Measurements from ENCODE around the gene SAP30L. TPM values are rescaled to one million over a fixed set of nuclear protein-coding genes. Genes with fewer than 3 reads are reported as not detected.
A peak's percentile ranks its signal among the peaks of the same experiment; 100 is the strongest.

The SAP30L gene
- total RNA-seq, 2 donors from 2014 or later: 27.7 to 40.3 TPM

- peaks cover 33% of the 10 kb centered on the region for H3K4me1 Mint-ChIP-seq
- Histone ChIP-seq H3K9ac (ENCODE audit: extremely low read depth, low read length, poor library complexity, severe bottlenecking) (no peak overlapping the region), H3K4me3 (ENCODE audit: low read length) (no peak overlapping the region), H3K36me3 (ENCODE audit: control insufficient read depth, insufficient read depth, low read length) (no peaks in the 10 kb centered on the region), H3K27ac (ENCODE audit: low read depth, low read length) (no peak overlapping the region), H3K4me1 (ENCODE audit: control insufficient read depth, insufficient read depth, low read length) (peaks cover 10% of the 10 kb centered on the region), H3K9me3 (ENCODE audit: control insufficient read depth, low read length) (no peaks in the 10 kb centered on the region), H3K27me3 (ENCODE audit: control insufficient read depth, insufficient read depth, low read length, poor library complexity, severe bottlenecking) (peaks cover 5% of the 10 kb centered on the region)
- H3K27me3 Mint-ChIP-seq (ENCODE audit: insufficient read depth): peaks cover 16% of the 10 kb centered on the region
- 87% methylated on average over 2 of the region's 2 CpGs; no CpG with 5 or more reads in 1 of the 2 experiments for WGBS, 2 experiments (ENCODE audit: insufficient coverage in 1 of 2, insufficient read length in 1 of 2)
- no peak for TF ChIP-seq CTCF (conservative IDR thresholded peaks at IDR 0.05)
- H3K27ac Mint-ChIP-seq: no peak overlapping the region
- no peak overlapping the region for H3K4me3 Mint-ChIP-seq
- no peaks in the 10 kb centered on the region for H3K36me3 Mint-ChIP-seq (ENCODE audit: low read depth)
- peak; percentile 43 for DNase-seq
- no peaks in the 10 kb centered on the region for H3K9me3 Mint-ChIP-seq
These were observed 53.2 kb downstream of the SAP30L start for GRCh38 chr5:154498994-154499393.

- no peak overlapping the region for H3K4me3 Mint-ChIP-seq
- TF ChIP-seq CTCF (conservative IDR thresholded peaks at IDR 0.05): no peak
These were observed 55.8 kb downstream of the SAP30L start for GRCh38 chr5:154501566-154501965.

GRCh38 chr5:154502180-154502579 is 56.4 kb downstream of the SAP30L start:
- Mint-ChIP-seq H3K4me3 (no peak overlapping the region), H3K27ac (no peak overlapping the region), H3K4me1 (peaks cover 33% of the 10 kb centered on the region), H3K27me3 (ENCODE audit: insufficient read depth) (peaks cover 2% of the 10 kb centered on the region), H3K9me3 (no peaks in the 10 kb centered on the region), H3K36me3 (ENCODE audit: low read depth) (no peaks in the 10 kb centered on the region)
- Histone ChIP-seq H3K4me3 (ENCODE audit: low read length) (no peak overlapping the region), H3K9ac (ENCODE audit: extremely low read depth, low read length, poor library complexity, severe bottlenecking) (no peak overlapping the region), H3K27me3 (ENCODE audit: control insufficient read depth, insufficient read depth, low read length, poor library complexity, severe bottlenecking) (no peaks in the 10 kb centered on the region), H3K27ac (ENCODE audit: low read depth, low read length) (no peak overlapping the region), H3K36me3 (ENCODE audit: control insufficient read depth, insufficient read depth, low read length) (no peaks in the 10 kb centered on the region), H3K9me3 (ENCODE audit: control insufficient read depth, low read length) (no peaks in the 10 kb centered on the region), H3K4me1 (ENCODE audit: control insufficient read depth, insufficient read depth, low read length) (peaks cover 8% of the 10 kb centered on the region)
- TF ChIP-seq CTCF (conservative IDR thresholded peaks at IDR 0.05): no peak
- DNase-seq: peak; percentile 32
- 80 to 100% methylated on average over 1 of the region's 1 CpG for WGBS, 2 experiments (ENCODE audit: insufficient coverage in 1 of 2, insufficient read length in 1 of 2)

More at GRCh38 chr5:154501566-154501965, 55.8 kb downstream of the SAP30L start:
- peak; percentile 79 for DNase-seq
- Histone ChIP-seq H3K36me3 (ENCODE audit: control insufficient read depth, insufficient read depth, low read length) (no peaks in the 10 kb centered on the region), H3K9me3 (ENCODE audit: control insufficient read depth, low read length) (no peaks in the 10 kb centered on the region), H3K4me3 (ENCODE audit: low read length) (no peak overlapping the region), H3K27ac (ENCODE audit: low read depth, low read length) (no peak overlapping the region), H3K9ac (ENCODE audit: extremely low read depth, low read length, poor library complexity, severe bottlenecking) (no peak overlapping the region), H3K4me1 (ENCODE audit: control insufficient read depth, insufficient read depth, low read length) (peaks cover 8% of the 10 kb centered on the region), H3K27me3 (ENCODE audit: control insufficient read depth, insufficient read depth, low read length, poor library complexity, severe bottlenecking) (no peaks in the 10 kb centered on the region)
- Mint-ChIP-seq H3K27me3 (ENCODE audit: insufficient read depth) (peaks cover 4% of the 10 kb centered on the region), H3K27ac (no peak overlapping the region), H3K9me3 (no peaks in the 10 kb centered on the region), H3K36me3 (ENCODE audit: low read depth) (no peaks in the 10 kb centered on the region), H3K4me1 (peaks cover 30% of the 10 kb centered on the region)
- WGBS, 2 experiments (ENCODE audit: insufficient coverage in 1 of 2, insufficient read length in 1 of 2): 64 to 82% methylated on average over 2 of the region's 2 CpGs
